GM18519 (cell line): ENCODE data around the gene PARD3B.

Experiments used
- ATAC-seq: cut with Tn5 transposase; IDR thresholded peaks from one replicate; pipeline ENCODE4 v1.9.1; 2021; ENCODE audit warnings: mild to moderate bottlenecking, moderate library complexity; ENCODE audit not compliant: unreplicated experiment, low FRiP score

The PARD3B gene

DNA sequence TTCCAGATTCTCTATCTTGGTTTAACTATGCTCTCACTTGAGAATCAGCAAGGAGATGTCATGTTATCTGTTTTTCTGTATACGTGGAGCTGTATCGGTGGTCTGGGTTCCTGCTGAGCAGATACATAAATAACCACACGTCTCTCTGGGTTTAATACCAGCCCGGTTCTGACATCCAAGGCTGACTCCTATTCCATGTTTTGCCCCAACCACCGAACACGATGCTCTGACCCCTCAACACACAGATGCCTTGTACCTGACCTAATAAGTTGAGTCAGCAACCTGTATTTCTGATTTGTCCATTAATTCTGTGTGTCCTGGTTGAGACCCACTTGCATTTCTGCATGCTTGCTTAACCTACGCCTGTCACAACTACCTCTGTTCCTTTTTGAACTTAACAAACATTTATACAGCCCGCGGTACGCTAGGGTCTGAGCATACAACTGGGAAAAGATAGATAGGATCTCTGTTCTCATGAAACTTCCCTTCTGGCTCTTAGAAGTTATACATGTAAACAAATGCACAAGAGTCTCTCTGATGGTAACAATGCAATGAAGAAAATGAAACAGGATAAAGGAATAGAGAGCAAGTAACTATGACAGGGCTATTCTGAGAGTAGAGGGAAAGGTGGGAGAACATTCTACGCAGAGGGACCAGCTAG lies 480.4 kb downstream of the PARD3B start:
- no peak for ATAC-seq

DNA sequence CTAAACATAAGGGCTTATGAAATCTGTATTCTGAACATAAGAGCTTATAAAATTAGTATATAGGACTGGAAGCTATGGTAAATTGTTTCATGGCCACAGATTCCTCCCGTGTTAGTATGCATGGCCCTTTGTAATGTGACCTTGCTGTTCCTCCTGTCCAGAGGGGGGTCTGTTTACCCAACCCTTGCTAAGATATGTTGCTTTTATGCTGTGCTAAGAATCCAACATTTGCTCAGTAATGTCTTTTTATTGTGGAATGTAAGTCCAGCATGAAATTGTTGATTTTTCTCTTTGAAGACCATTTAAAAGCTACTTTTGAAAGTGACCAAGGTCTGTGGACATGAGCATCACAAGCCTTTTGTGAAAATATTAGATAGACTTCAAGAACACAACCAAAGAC lies 485.4 kb downstream of the PARD3B start:
- ATAC-seq = no peak

DNA sequence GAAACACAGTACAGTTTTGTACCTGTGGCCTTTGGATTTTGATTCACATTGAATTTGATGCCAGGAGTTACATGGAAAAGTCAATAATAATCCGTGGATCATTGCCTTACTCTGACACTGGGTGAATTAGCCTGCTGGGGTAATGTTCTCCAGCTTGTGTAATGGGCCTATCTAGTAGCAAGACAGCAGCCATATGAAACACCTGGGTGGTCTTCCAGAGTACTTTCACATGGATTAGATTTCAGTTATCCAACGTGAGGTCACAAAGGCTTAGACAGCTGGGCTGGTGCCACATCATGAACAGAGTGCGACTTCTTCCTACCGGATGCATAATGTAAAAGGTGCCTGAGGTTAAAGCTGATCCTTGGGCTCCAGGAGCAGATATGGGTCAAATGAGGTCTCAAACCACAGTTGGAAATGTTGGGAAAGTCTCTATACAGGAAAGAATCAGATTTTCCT lies 486.8 kb downstream of the PARD3B start:
- ATAC-seq = no peak

DNA sequence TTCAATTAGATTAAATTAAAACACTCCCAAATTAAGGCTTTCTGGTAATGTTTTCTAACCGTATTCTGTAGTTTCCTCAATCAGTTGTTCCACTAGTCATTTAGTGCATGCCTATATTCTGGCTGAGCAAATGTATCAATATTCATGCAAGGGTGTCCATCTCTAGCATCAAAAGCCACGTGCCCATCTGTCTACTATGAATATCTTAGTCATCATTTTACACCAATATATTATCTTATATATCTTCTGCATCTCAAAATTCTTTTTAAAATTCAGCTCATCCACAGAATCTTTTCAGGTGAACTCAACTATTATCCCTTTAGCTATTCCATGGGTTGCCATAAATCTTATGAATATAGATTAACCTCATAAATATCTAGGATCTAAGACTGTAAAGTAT lies 488.2 kb downstream of the PARD3B start:
- ATAC-seq = no peak

GRCh38 chr2:205034034-205034433 lies 488.8 kb downstream of the PARD3B start:
- no peak for ATAC-seq

GRCh38 chr2:205040323-205040722 lies 495.0 kb downstream of the PARD3B start:
- ATAC-seq = no peak

GRCh38 chr2:205041472-205042130 lies 496.3 kb downstream of the PARD3B start:
- no peak for ATAC-seq

- no peak for ATAC-seq
Observed at GRCh38 chr2:205043285-205043684, 498.0 kb downstream of the PARD3B start.

- ATAC-seq = no peak
Observed at GRCh38 chr2:205045706-205046105, 500.4 kb downstream of the PARD3B start.

GRCh38 chr2:205047273-205047839 lies 502.1 kb downstream of the PARD3B start:
- ATAC-seq = no peak

GRCh38 chr2:205051417-205051816 lies 506.1 kb downstream of the PARD3B start:
- no peak for ATAC-seq

GRCh38 chr2:205052781-205053180 lies 507.5 kb downstream of the PARD3B start:
- ATAC-seq = no peak

DNA sequence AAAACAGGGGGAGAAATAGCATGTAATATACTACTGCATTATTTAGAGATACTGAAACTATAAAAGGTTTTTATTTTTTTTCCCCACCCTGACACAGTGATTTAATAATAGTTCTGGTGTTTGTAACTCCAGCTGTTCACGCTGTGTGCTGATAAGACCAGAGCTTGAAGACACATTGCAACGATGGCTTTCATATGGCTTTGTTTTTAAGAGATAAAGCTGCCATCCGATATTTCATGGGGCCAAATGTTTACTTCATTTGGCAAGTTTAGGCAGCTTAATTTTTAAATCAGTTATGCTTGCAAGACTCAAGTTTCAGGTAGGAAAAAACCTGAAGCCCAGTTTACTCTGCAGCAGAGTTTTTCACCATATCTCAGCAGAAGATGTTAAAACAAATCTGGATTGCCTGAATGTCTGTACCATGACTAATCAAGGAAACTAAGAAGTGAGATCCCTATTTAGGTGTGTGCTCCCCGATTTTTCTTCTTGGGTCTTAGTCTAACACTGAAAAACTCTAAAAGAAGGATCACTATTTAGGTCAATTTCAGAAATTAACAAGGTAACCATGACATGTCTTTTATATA lies 508.6 kb downstream of the PARD3B start:
- no peak for ATAC-seq

- ATAC-seq = no peak
Observed at GRCh38 chr2:205054789-205055188, 509.5 kb downstream of the PARD3B start.

GRCh38 chr2:205055251-205055650 lies 510.0 kb downstream of the PARD3B start:
- no peak for ATAC-seq

GRCh38 chr2:205056151-205056561 lies 510.9 kb downstream of the PARD3B start:
- no peak for ATAC-seq

DNA sequence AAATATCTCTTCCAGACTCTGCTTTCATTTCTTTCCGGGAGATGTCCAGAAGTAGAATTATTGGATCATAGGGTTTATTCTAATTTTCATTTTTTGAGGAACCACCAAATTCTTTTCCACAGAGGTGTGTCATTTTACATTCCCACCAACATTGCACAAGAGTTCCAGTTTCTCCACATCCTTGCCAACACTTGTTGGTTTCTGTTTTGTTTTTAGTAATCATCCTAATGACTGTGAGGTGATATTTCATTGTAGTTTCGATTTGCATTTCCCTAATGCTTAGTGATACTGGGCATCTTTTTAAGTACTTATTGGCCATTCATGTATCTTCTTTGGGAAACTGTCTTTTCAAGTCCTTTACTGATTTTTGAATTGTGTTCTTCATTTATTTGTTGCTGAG lies 513.1 kb downstream of the PARD3B start:
- ATAC-seq = no peak

GRCh38 chr2:205060269-205060668 lies 515.0 kb downstream of the PARD3B start:
- ATAC-seq = no peak

DNA sequence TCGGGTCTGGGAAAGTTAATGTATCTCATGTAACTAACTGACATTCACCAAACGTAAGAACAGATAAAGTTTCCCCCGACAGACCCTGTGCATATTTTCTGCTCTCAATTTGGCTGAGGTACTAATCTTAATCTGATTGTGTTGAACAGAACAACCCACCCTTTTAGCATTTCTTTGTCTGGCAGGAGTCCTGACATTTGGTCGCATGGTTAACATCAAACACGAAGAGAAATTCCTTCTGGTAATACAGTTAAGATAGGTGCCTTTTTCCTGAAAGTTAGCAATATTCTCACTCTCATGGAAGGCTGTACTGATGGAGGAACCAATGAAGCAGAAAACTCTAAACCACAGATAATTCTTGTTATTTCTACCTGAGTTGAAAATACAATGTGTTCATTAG lies 520.8 kb downstream of the PARD3B start:
- no peak for ATAC-seq

GRCh38 chr2:205069928-205070327 lies 524.7 kb downstream of the PARD3B start:
- no peak for ATAC-seq

DNA sequence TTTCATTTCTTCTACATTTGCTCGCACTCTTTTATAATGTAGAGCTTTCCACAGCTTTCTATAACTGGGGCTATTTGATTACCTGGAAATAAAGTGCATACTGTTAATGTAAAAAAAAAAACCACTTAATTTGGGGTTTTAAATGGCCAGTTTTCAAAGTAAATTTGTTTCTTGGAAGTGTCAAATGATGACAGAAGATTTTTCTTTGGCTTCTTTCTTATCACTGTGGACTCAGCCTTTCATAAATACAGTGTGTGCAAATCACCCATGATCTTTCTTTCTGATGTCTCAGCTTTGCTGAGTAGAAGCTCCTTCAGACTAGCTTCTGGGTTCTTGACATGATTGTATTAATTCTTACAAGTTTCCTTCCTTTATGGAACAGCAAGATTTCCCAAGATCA lies 525.6 kb downstream of the PARD3B start:
- ATAC-seq = no peak
